Common myeloid progenitor, CD34-positive (primary cell): ENCODE data around the gene GPRC5B.

ENCODE experiments used
- CTCF ChIA-PET: fragments of 350-600 bp; sonication (Branson Sonifier 250); formaldehyde crosslinking; loops from one replicate; lab custom pipeline; 2021; ENCODE audit warnings: antibody characterized with exemption; lab: Charles Lee
- POLR2A ChIA-PET: fragments of 350-600 bp; sonication (Branson Sonifier 250); formaldehyde crosslinking; loops from one replicate; lab custom pipeline; 2021; ENCODE audit warnings: antibody characterized with exemption; lab: Charles Lee
- DNase-seq, 3 donors: peaks; one replicate each; pipeline versions ENCODE4 v3.0.0 to v3.0.0-alpha.2; 2013
- H3K27ac ChIP-seq, 2 experiments: 1 replicate in 1 of 2; 2 replicates in 1 of 2; pipeline ENCODE4 v1.7.0; 2013; ENCODE audit warnings: inconsistent platforms in 2 of 2, low read length in 2 of 2, mild to moderate bottlenecking in 2 of 2, low read depth in 1 of 2, moderate library complexity in 1 of 2; ENCODE audit not compliant: severe bottlenecking in 2 of 2, insufficient read depth in 1 of 2, poor library complexity in 1 of 2
- H3K27me3 ChIP-seq, 5 experiments: replicated peaks in 2 of 5; 1 replicate in 3 of 5; 2 replicates in 2 of 5; pipeline versions ENCODE4 v1.6.1 to v1.7.0; 2013; ENCODE audit warnings: low read length in 4 of 5, mild to moderate bottlenecking in 2 of 5, moderate library complexity in 2 of 5, inconsistent platforms in 1 of 5; ENCODE audit not compliant: insufficient read depth in 5 of 5, control insufficient read depth in 4 of 5
- H3K36me3 ChIP-seq, 4 experiments: 1 replicate in 2 of 4; 2 replicates in 2 of 4; pipeline versions ENCODE4 v1.6.1 to v1.7.0; 2013; ENCODE audit warnings: low read length in 3 of 4, control low read depth in 1 of 4, mild to moderate bottlenecking in 1 of 4; ENCODE audit not compliant: control insufficient read depth in 4 of 4, insufficient read depth in 4 of 4
- H3K4me1 ChIP-seq, 4 experiments: 1 replicate in 3 of 4; 2 replicates in 1 of 4; pipeline versions ENCODE4 v1.6.1 to v1.7.1; 2013; ENCODE audit warnings: low read length in 3 of 4, mild to moderate bottlenecking in 3 of 4, control low read depth in 1 of 4, inconsistent platforms in 1 of 4, moderate library complexity in 1 of 4; ENCODE audit not compliant: control insufficient read depth in 4 of 4, insufficient read depth in 4 of 4; ENCODE audit errors: control extremely low read depth in 1 of 4
- H3K4me3 ChIP-seq, 7 experiments: 1 replicate in 4 of 7; 2 replicates in 3 of 7; pipeline versions ENCODE4 v1.5.1 to v1.7.0; 2013; ENCODE audit warnings: mild to moderate bottlenecking in 7 of 7, low read length in 6 of 7, moderate library complexity in 6 of 7, inconsistent platforms in 2 of 7, low read depth in 2 of 7, control low read depth in 1 of 7; ENCODE audit not compliant: insufficient read depth in 4 of 7, control insufficient read depth in 1 of 7; ENCODE audit errors: extremely low read depth in 1 of 7
- H3K9me3 ChIP-seq, 5 experiments: 1 replicate in 4 of 5; 2 replicates in 1 of 5; pipeline versions ENCODE4 v1.6.1 to v1.7.1; 2013; ENCODE audit warnings: low read length in 4 of 5, mild to moderate bottlenecking in 2 of 5, inconsistent platforms in 1 of 5, low read depth in 1 of 5, moderate library complexity in 1 of 5; ENCODE audit not compliant: control insufficient read depth in 4 of 5, insufficient read depth in 2 of 5; ENCODE audit errors: control extremely low read depth in 1 of 5
- WGBS: methylation state at CpG from one replicate; pipeline ENCODE4 v1.1.5; 2013; ENCODE audit not compliant: insufficient coverage; 5-methylcytosine and 5-hydroxymethylcytosine counted together

The GPRC5B gene

GRCh38 chr16:19817122-19817521 lies 67.5 kb downstream of the GPRC5B start:
- DNase-seq: no peak
- ChIA-PET POLR2A (interaction anchor here (0.6 kb wide), 1 partner anchor 27 kb away, joined by 3 read pairs; no protein-coding TSS in a partner anchor), CTCF (no interaction called here)
- Histone ChIP-seq H3K27me3 (no peaks in the 10 kb centered on the region), H3K4me1 (no peaks in the 10 kb centered on the region), H3K9me3 (peaks cover 0 to 9% (median 4%) of the 10 kb centered on the region in 5 experiments), H3K36me3 (no peaks in the 10 kb centered on the region), H3K27ac (no peak overlapping the region), H3K4me3 (no peak overlapping the region)
- WGBS: 100% methylated on average over 2 of the region's 3 CpGs

GRCh38 chr16:19815418-19815817 lies 69.2 kb downstream of the GPRC5B start:
- H3K27ac ChIP-seq: no peak overlapping the region
- ChIA-PET CTCF (no interaction called here), POLR2A (no interaction called here)
- no peaks in the 10 kb centered on the region for H3K36me3 ChIP-seq
- peaks cover 0 to 9% (median 4%) of the 10 kb centered on the region in 5 experiments for H3K9me3 ChIP-seq
- H3K4me1 ChIP-seq: no peaks in the 10 kb centered on the region
- H3K27me3 ChIP-seq: no peaks in the 10 kb centered on the region
- WGBS: no CpG with 5 or more reads among the region's 2 CpGs
- no peak overlapping the region for H3K4me3 ChIP-seq
- no peak for DNase-seq

- CTCF ChIA-PET: no interaction called here
- DNase-seq: no peak
- H3K36me3 ChIP-seq: no peaks in the 10 kb centered on the region
- H3K27me3 ChIP-seq: no peaks in the 10 kb centered on the region
- H3K4me1 ChIP-seq: peaks cover 0 to 17% (median 3%) of the 10 kb centered on the region in 4 experiments
- POLR2A ChIA-PET: interaction anchor here (0.7 kb wide), 1 partner anchor 37 kb away, joined by 3 read pairs; no protein-coding TSS in a partner anchor
- no peak overlapping the region for H3K27ac ChIP-seq
- peaks cover 0 to 9% (median 4%) of the 10 kb centered on the region in 5 experiments for H3K9me3 ChIP-seq
- H3K4me3 ChIP-seq: no peak overlapping the region
Observed at GRCh38 chr16:19812986-19813385, 71.7 kb downstream of the GPRC5B start.

GRCh38 chr16:19810817-19811731 lies 73.6 kb downstream of the GPRC5B start:
- peaks cover 0 to 17% (median 3%) of the 10 kb centered on the region in 4 experiments for H3K4me1 ChIP-seq
- H3K27ac ChIP-seq: no peak overlapping the region
- H3K36me3 ChIP-seq: no peaks in the 10 kb centered on the region
- DNase-seq: no peak
- H3K9me3 ChIP-seq: peaks cover 0 to 17% (median 9%) of the 10 kb centered on the region in 5 experiments
- ChIA-PET CTCF (no interaction called here), POLR2A (no interaction called here)
- no peak overlapping the region for H3K4me3 ChIP-seq
- 95% methylated on average over 11 of the region's 13 CpGs for WGBS
- no peaks in the 10 kb centered on the region for H3K27me3 ChIP-seq

- no peaks in the 10 kb centered on the region for H3K36me3 ChIP-seq
- no peak overlapping the region for H3K4me3 ChIP-seq
- H3K27me3 ChIP-seq: no peaks in the 10 kb centered on the region
- H3K4me1 ChIP-seq: peaks cover 0 to 23% (median 5%) of the 10 kb centered on the region in 4 experiments
- CTCF ChIA-PET: no interaction called here
- peaks cover 0 to 26% (median 13%) of the 10 kb centered on the region in 5 experiments for H3K9me3 ChIP-seq
- 98% methylated on average over 9 of the region's 9 CpGs for WGBS
- no peak overlapping the region for H3K27ac ChIP-seq
- POLR2A ChIA-PET: no interaction called here
- no peak for DNase-seq
Observed at GRCh38 chr16:19809693-19810092, 75.0 kb downstream of the GPRC5B start.

- Histone ChIP-seq H3K36me3 (no peaks in the 10 kb centered on the region), H3K4me3 (no peak overlapping the region), H3K9me3 (peaks cover 0 to 26% (median 13%) of the 10 kb centered on the region in 5 experiments), H3K4me1 (peaks cover 0 to 28% (median 10%) of the 10 kb centered on the region in 4 experiments), H3K27me3 (no peaks in the 10 kb centered on the region), H3K27ac (no peak overlapping the region)
- ChIA-PET CTCF (no interaction called here), POLR2A (no interaction called here)
- peak in 2 of 3 donors; percentile 46 to 56 for DNase-seq
- 67% methylated on average over 3 of the region's 4 CpGs for WGBS
Observed at GRCh38 chr16:19809121-19809635, 75.5 kb downstream of the GPRC5B start.
